Keratinocyte (primary cell): ENCODE data around the gene RNF103. TPM values are rescaled to one million over a fixed set of nuclear protein-coding genes. Genes with fewer than 3 reads are reported as not detected.
A peak's percentile ranks its signal among the peaks of the same experiment; 100 is the strongest.

Source experiments
- DNase-seq: peaks from one replicate; pipeline ENCODE4 v3.0.0-alpha.2; 2011; ENCODE audit warnings: low read depth, missing footprints, low spot score
- FAIRE-seq: peaks from 2 replicates; lab custom pipeline; 2011; peaks lifted over from hg19 to GRCh38; lab: Jason Lieb, UNC
- H2AFZ ChIP-seq: 2 replicates; pipeline ENCODE4 v1.6.0; 2012; ENCODE audit warnings: low read length, control low read depth, inconsistent platforms; ENCODE audit not compliant: control insufficient read depth
- H3K27ac ChIP-seq: 2 replicates; pipeline ENCODE4 v1.5.1; 2011; ENCODE audit warnings: low read length; ENCODE audit not compliant: control insufficient read depth, insufficient read depth
- H3K27me3 ChIP-seq: 3 replicates; pipeline ENCODE4 v1.6.0; 2011; ENCODE audit warnings: low read length; ENCODE audit not compliant: control insufficient read depth, insufficient read depth; ENCODE audit errors: extremely low read depth
- H3K36me3 ChIP-seq, 2 experiments: 2 replicates in 1 of 2; 3 replicates in 1 of 2; pipeline ENCODE4 v1.5.1; 2011; ENCODE audit warnings: low read length in 2 of 2, mild to moderate bottlenecking in 1 of 2; ENCODE audit not compliant: control insufficient read depth in 2 of 2, insufficient read depth in 2 of 2; ENCODE audit errors: extremely low read depth in 1 of 2
- H3K4me1 ChIP-seq: 3 replicates; pipeline ENCODE4 v1.5.1; 2011; ENCODE audit warnings: low read length; ENCODE audit not compliant: control insufficient read depth, insufficient read depth; ENCODE audit errors: extremely low read depth
- H3K4me2 ChIP-seq: 3 replicates; pipeline ENCODE4 v1.6.0; 2011; ENCODE audit warnings: low read depth, low read length; ENCODE audit not compliant: control insufficient read depth, insufficient read depth; ENCODE audit errors: extremely low read depth
- H3K4me3 ChIP-seq, 3 experiments: fragments of 200-600 bp in 1 of 3; sonication (generic) in 1 of 3; 2 replicates in 2 of 3; 3 replicates in 1 of 3; pipeline ENCODE4 v1.5.1; 2011 to 2016; ENCODE audit warnings: low read length in 3 of 3, mild to moderate bottlenecking in 3 of 3, control low read depth in 2 of 3, inconsistent platforms in 1 of 3, low read depth in 1 of 3, mixed read lengths in 1 of 3, mixed run types in 1 of 3, moderate library complexity in 1 of 3; ENCODE audit not compliant: control insufficient read depth in 2 of 3, insufficient read depth in 2 of 3; ENCODE audit errors: extremely low read depth in 1 of 3
- H3K79me2 ChIP-seq: 2 replicates; pipeline ENCODE4 v1.6.0; 2012; ENCODE audit warnings: low read length; ENCODE audit not compliant: control insufficient read depth, insufficient read depth
- H3K9ac ChIP-seq: 3 replicates; pipeline ENCODE4 v1.6.0; 2011; ENCODE audit warnings: low read length; ENCODE audit not compliant: control insufficient read depth, insufficient read depth; ENCODE audit errors: extremely low read depth
- H3K9me1 ChIP-seq: 3 replicates; pipeline ENCODE4 v1.6.0; 2011; ENCODE audit warnings: low read length; ENCODE audit not compliant: control insufficient read depth, insufficient read depth; ENCODE audit errors: extremely low read depth
- H3K9me3 ChIP-seq: 2 replicates; pipeline ENCODE4 v1.5.1; 2012; ENCODE audit warnings: low read depth, low read length; ENCODE audit not compliant: control insufficient read depth
- H4K20me1 ChIP-seq: 3 replicates; pipeline ENCODE4 v1.6.0; 2011; ENCODE audit warnings: low read length; ENCODE audit not compliant: control insufficient read depth, insufficient read depth; ENCODE audit errors: extremely low read depth
- EZH2 ChIP-seq: IDR thresholded peaks from one replicate; pipeline ENCODE4 v1.6.1; 2012; ENCODE audit warnings: inconsistent platforms, mild to moderate bottlenecking, low read length, moderate library complexity
- dilution Hi-C: fragments of 300-500 bp; cut with MboI; formaldehyde crosslinking; loops from one replicate; pipeline ENCODE4 v1.7.0; 2020; ENCODE audit warnings: low sequenced_read_pairs; ENCODE audit not compliant: extremely low pct_ligation_motif_present
- polyA plus RNA-seq, 5 experiments: library from polyadenylated mRNA; depleted of rRNA in 3 of 5; stranded (reverse) in 3 of 5; stranded (forward) in 1 of 5; unstranded in 1 of 5; fragments of >200 nt; gene quantifications; 1 replicate in 1 of 5; 2 replicates in 3 of 5; 3 replicates in 1 of 5; pipeline versions ENCODE4 v1.2.1 to v1.2.3, GENCODE V29; 2011 to 2012; ENCODE audit warnings: missing spikeins in 2 of 5, low read depth in 1 of 5, low replicate concordance in 1 of 5
- TF ChIP-seq, protein P1 (sequence below), 3 experiments: IDR thresholded peaks in 1 of 3; conservative IDR thresholded peaks in 1 of 3; optimal IDR thresholded peaks in 1 of 3; 2 replicates in 2 of 3; 3 replicates in 1 of 3; pipeline versions ENCODE3 to v1.5.1; 2011; ENCODE audit warnings: low read length in 3 of 3, mild to moderate bottlenecking in 3 of 3, moderate library complexity in 2 of 3, control low read depth in 1 of 3, inconsistent platforms in 1 of 3; ENCODE audit not compliant: insufficient read depth in 2 of 3; ENCODE audit errors: extremely low read depth in 1 of 3

The RNF103 gene
- polyA plus RNA-seq, 1 donor (not counting 4 experiments of a cell fraction or from before 2014, with no cell fraction given): 15.7 TPM

DNA sequence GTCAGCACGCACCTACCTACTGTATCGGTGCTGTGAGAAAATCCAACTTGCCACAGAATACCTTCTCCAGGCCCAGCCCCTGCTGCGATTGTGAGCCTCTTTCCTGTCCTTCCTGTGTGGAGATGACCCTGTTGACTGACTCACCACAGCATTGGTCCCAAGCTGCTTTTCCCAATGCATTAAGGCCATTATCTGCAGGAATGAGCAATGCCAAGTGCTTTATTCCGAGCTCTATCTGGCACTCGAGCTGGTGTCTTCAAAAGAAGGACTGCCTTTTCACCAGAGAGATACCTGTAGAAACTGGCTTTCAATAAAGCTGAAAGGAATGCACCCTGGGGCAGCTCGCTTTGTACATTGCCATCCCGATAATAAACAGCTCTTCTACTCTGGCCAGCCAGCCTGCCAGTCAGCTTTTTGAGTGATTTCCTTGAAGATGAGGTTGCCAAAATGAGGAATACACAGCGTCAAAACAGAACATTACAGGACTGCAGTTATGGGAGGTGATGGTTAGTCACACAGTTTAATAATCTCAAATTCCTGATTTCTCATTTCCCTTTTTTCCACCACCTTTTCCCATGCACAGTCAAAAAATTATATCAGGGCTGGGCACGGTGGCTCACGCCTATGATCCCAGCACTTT, 8.3 kb upstream of the RNF103 start:
- no peaks in the 10 kb centered on the region for H3K27me3 ChIP-seq
- no peaks in the 10 kb centered on the region for H3K36me3 ChIP-seq
- dilution Hi-C loops: no loop called here
- H3K4me3 ChIP-seq: peak overlapping the region; percentile 14 to 55 (median 44)
- TF ChIP-seq, protein P1, sequence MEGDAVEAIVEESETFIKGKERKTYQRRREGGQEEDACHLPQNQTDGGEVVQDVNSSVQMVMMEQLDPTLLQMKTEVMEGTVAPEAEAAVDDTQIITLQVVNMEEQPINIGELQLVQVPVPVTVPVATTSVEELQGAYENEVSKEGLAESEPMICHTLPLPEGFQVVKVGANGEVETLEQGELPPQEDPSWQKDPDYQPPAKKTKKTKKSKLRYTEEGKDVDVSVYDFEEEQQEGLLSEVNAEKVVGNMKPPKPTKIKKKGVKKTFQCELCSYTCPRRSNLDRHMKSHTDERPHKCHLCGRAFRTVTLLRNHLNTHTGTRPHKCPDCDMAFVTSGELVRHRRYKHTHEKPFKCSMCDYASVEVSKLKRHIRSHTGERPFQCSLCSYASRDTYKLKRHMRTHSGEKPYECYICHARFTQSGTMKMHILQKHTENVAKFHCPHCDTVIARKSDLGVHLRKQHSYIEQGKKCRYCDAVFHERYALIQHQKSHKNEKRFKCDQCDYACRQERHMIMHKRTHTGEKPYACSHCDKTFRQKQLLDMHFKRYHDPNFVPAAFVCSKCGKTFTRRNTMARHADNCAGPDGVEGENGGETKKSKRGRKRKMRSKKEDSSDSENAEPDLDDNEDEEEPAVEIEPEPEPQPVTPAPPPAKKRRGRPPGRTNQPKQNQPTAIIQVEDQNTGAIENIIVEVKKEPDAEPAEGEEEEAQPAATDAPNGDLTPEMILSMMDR (optimal IDR thresholded peaks at IDR 0.05 in 1 of 3, IDR thresholded peaks at IDR 0.05 in 1 of 3, conservative IDR thresholded peaks at IDR 0.05 in 1 of 3; ENCODE audit: extremely low read depth in 1 of 3, insufficient read depth in 2 of 3, low read length in 3 of 3): no peak
- TF ChIP-seq EZH2: no peak
- H3K4me2 ChIP-seq: peak overlapping the region; percentile 80
- H3K79me2 ChIP-seq: no peaks in the 10 kb centered on the region
- H2AFZ ChIP-seq: peak overlapping the region; percentile 94
- DNase-seq (no peak), FAIRE-seq (peak; percentile 92)
- H3K9me3 ChIP-seq: no peaks in the 10 kb centered on the region
- H3K4me1 ChIP-seq: peaks cover 20% of the 10 kb centered on the region
- no peaks in the 10 kb centered on the region for H3K9me1 ChIP-seq
- peak overlapping the region; percentile 66 for H3K27ac ChIP-seq
- H3K9ac ChIP-seq: peak overlapping the region; percentile 35
- no peaks in the 10 kb centered on the region for H4K20me1 ChIP-seq

DNA sequence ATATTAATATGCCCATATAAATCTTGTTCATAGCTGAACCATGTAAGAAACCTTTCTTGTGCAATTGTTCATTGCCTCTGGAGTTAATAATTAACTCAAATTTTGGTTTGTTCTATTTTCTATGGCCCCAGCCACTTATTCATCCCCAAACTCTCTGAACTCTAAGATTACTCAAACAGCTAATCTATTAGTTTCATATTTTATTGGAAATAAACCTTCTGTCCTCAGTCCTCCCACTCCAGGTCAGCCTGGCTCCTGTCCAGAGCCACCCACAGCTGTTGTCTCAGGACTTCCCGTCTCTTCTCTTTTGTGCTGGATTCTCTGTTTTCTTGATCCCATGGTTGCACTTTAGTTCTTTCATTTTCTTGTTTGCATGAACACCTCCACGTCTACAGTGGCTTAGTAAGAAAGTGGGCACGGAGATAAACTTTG, 4.4 kb upstream of the RNF103 start:
- dilution Hi-C loops: no loop called here
- no peaks in the 10 kb centered on the region for H4K20me1 ChIP-seq
- H3K27ac ChIP-seq: no peak overlapping the region
- no peak for DNase-seq
- peaks cover 22% of the 10 kb centered on the region for H3K4me1 ChIP-seq
- H3K36me3 ChIP-seq: no peaks in the 10 kb centered on the region
- no peaks in the 10 kb centered on the region for H3K9me1 ChIP-seq
- no peak overlapping the region for H3K4me3 ChIP-seq
- no peaks in the 10 kb centered on the region for H3K27me3 ChIP-seq
- TF ChIP-seq EZH2: no peak
- TF ChIP-seq, protein P1 (optimal IDR thresholded peaks at IDR 0.05 in 1 of 3, IDR thresholded peaks at IDR 0.05 in 1 of 3, conservative IDR thresholded peaks at IDR 0.05 in 1 of 3; ENCODE audit: extremely low read depth in 1 of 3, insufficient read depth in 2 of 3, low read length in 3 of 3): no peak
- no peak overlapping the region for H2AFZ ChIP-seq
- H3K4me2 ChIP-seq: no peak overlapping the region
- H3K9ac ChIP-seq: no peak overlapping the region
- no peak for FAIRE-seq
- H3K79me2 ChIP-seq: no peaks in the 10 kb centered on the region
- H3K9me3 ChIP-seq: no peaks in the 10 kb centered on the region
